ENCODE data around the gene CTNNA2. TPM values are rescaled to one million over a fixed set of nuclear protein-coding genes. Genes with fewer than 3 reads are reported as not detected.
A peak's percentile ranks its signal among the peaks of the same experiment; 100 is the strongest.

CTNNA2 gene
- total RNA-seq, 1 donor from 2014 or later = 43.5 TPM

GRCh38 chr2:79798776-79799175 is 285.9 kb downstream of the CTNNA2 start:
- H3K27me3 ChIP-seq = no peaks in the 10 kb centered on the region
- no peak for TF ChIP-seq EZH2 (IDR thresholded peaks at IDR 0.05)
- TF ChIP-seq CTCF (IDR thresholded peaks at IDR 0.05) = no peak
- TF ChIP-seq EZH2phosphoT487 (IDR thresholded peaks at IDR 0.05) = no peak
- no peaks in the 10 kb centered on the region for H3K4me1 ChIP-seq
- H3K36me3 Mint-ChIP-seq = peaks cover 5% of the 10 kb centered on the region
- H3K4me3 ChIP-seq = no peak overlapping the region
- no peak overlapping the region for H3K27ac Mint-ChIP-seq
- H3K9me3 ChIP-seq (ENCODE audit: low read depth) = no peaks in the 10 kb centered on the region
- H3K27ac ChIP-seq = no peak overlapping the region
- H3K4me2 ChIP-seq = no peak overlapping the region
- H3K4me1 Mint-ChIP-seq = peaks cover 28% of the 10 kb centered on the region
- H4K20me1 ChIP-seq (ENCODE audit: low read depth) = no peaks in the 10 kb centered on the region
- peaks cover 2% of the 10 kb centered on the region for H3K27me3 Mint-ChIP-seq (ENCODE audit: insufficient read depth, low read depth)
- no peak overlapping the region for H3K9ac ChIP-seq
- no peaks in the 10 kb centered on the region for H3K36me3 ChIP-seq
- DNase-seq (ENCODE audit: low spot score) = no peak
- no peaks in the 10 kb centered on the region for H3K9me3 Mint-ChIP-seq
- H3K4me3 Mint-ChIP-seq = no peak overlapping the region
- H3F3A ChIP-seq (ENCODE audit: low read depth) = no peaks in the 10 kb centered on the region
- H2AFZ ChIP-seq (replicated peaks) = no peak overlapping the region
- no peaks in the 10 kb centered on the region for H3K79me2 ChIP-seq (ENCODE audit: low read depth)

DNA sequence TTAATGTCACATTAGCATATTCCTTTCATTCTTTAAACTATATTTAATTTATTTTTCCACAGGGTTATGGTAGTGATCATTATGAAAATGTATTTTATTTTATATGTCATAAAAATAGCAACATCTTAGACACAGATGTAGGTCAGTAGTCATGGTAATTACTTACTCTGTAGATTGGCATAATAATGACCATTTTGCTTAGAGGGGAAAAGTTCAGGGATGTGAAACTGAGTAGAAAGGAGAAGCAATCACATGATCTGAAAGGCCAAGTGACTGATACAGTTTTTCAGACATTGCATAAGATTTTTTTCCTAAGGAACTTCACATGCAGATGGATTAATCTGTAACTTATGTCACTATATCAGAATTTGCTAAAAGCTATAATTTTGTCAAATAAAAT is 286.9 kb downstream of the CTNNA2 start:
- no peaks in the 10 kb centered on the region for H3K79me2 ChIP-seq (ENCODE audit: low read depth)
- H2AFZ ChIP-seq (replicated peaks) = no peak overlapping the region
- no peaks in the 10 kb centered on the region for H3K9me3 ChIP-seq (ENCODE audit: low read depth)
- no peaks in the 10 kb centered on the region for H3K27me3 ChIP-seq
- TF ChIP-seq CTCF (IDR thresholded peaks at IDR 0.05) = no peak
- TF ChIP-seq EZH2phosphoT487 (IDR thresholded peaks at IDR 0.05) = no peak
- no peak for TF ChIP-seq EZH2 (IDR thresholded peaks at IDR 0.05)
- no peak for DNase-seq (ENCODE audit: low spot score)
- H3K4me3 ChIP-seq = no peak overlapping the region
- H3K36me3 ChIP-seq = no peaks in the 10 kb centered on the region
- H4K20me1 ChIP-seq (ENCODE audit: low read depth) = no peaks in the 10 kb centered on the region
- H3K9ac ChIP-seq = no peak overlapping the region
- Mint-ChIP-seq H3K36me3 (peaks cover 7% of the 10 kb centered on the region), H3K9me3 (peaks cover under 1% of the 10 kb centered on the region), H3K27ac (no peak overlapping the region), H3K27me3 (ENCODE audit: insufficient read depth, low read depth) (peaks cover 2% of the 10 kb centered on the region), H3K4me3 (no peak overlapping the region), H3K4me1 (peaks cover 28% of the 10 kb centered on the region)
- no peak overlapping the region for H3K27ac ChIP-seq
- no peaks in the 10 kb centered on the region for H3F3A ChIP-seq (ENCODE audit: low read depth)
- H3K4me1 ChIP-seq = no peaks in the 10 kb centered on the region
- H3K4me2 ChIP-seq = no peak overlapping the region

DNA sequence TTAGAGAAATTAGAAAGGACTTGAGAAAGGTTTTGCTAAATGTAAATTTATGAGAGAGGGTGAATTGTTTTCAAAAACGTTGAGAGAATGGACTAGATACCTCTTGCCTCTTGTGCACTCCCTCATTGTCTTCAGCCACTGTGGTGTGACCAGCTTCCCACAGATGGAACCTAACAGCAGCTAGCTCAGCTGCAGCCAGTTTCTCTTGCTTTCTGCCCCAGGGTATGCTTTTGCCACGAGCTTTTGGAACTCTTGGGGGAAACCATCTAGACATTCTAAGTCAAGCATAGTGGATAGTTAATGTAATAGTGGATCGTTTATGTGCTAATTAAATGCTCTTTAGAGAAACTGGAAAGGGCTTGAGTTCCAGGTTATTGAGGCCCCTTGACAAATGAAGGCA is 288.2 kb downstream of the CTNNA2 start:
- H3K4me3 ChIP-seq = no peak overlapping the region
- no peak overlapping the region for H3K27ac ChIP-seq
- no peaks in the 10 kb centered on the region for H3F3A ChIP-seq (ENCODE audit: low read depth)
- no peak overlapping the region for H3K9ac ChIP-seq
- no peaks in the 10 kb centered on the region for H3K4me1 ChIP-seq
- no peaks in the 10 kb centered on the region for H3K9me3 ChIP-seq (ENCODE audit: low read depth)
- peaks cover 3% of the 10 kb centered on the region for H3K9me3 Mint-ChIP-seq
- H3K4me2 ChIP-seq = no peak overlapping the region
- peaks cover 2% of the 10 kb centered on the region for H3K27me3 Mint-ChIP-seq (ENCODE audit: insufficient read depth, low read depth)
- peak overlapping the region; percentile 96 for H3K27ac Mint-ChIP-seq
- H3K36me3 Mint-ChIP-seq = peaks cover 8% of the 10 kb centered on the region
- H3K36me3 ChIP-seq = no peaks in the 10 kb centered on the region
- no peaks in the 10 kb centered on the region for H3K27me3 ChIP-seq
- H4K20me1 ChIP-seq (ENCODE audit: low read depth) = no peaks in the 10 kb centered on the region
- DNase-seq (ENCODE audit: low spot score) = no peak
- peaks cover 28% of the 10 kb centered on the region for H3K4me1 Mint-ChIP-seq
- no peak for TF ChIP-seq EZH2 (IDR thresholded peaks at IDR 0.05)
- no peak for TF ChIP-seq CTCF (IDR thresholded peaks at IDR 0.05)
- no peak for TF ChIP-seq EZH2phosphoT487 (IDR thresholded peaks at IDR 0.05)
- no peak overlapping the region for H2AFZ ChIP-seq (replicated peaks)
- no peak overlapping the region for H3K4me3 Mint-ChIP-seq
- no peaks in the 10 kb centered on the region for H3K79me2 ChIP-seq (ENCODE audit: low read depth)

Measured in neural progenitor cell (in vitro differentiated cells).